Fibroblast of skin of right quadriceps (primary cell): ENCODE measurements around the gene GATAD2A.

ENCODE experiments used
- DNase-seq: peaks from one replicate; pipeline ENCODE4 v3.0.0-alpha.2; 2013

The GATAD2A gene

GRCh38 chr19:19514881-19515641 lies 109.6 kb downstream of the GATAD2A start, which contains the start of gene TSSK6:
Gene TSSK6 (minus strand): TSS chr19:19515548. CDS start chr19:19515427, 121 bp downstream.
- DNase-seq = no peak

- peak; percentile 94 for DNase-seq
Measured at GRCh38 chr19:19515642-19516519, 110.4 kb downstream of the GATAD2A start, which contains the start of gene NDUFA13. Gene NDUFA13 (plus strand): TSS chr19:19516225. CDS start chr19:19516239, 14 bp downstream.

GRCh38 chr19:19517235-19517619 lies 111.8 kb downstream of the GATAD2A start:
- no peak for DNase-seq

DNA sequence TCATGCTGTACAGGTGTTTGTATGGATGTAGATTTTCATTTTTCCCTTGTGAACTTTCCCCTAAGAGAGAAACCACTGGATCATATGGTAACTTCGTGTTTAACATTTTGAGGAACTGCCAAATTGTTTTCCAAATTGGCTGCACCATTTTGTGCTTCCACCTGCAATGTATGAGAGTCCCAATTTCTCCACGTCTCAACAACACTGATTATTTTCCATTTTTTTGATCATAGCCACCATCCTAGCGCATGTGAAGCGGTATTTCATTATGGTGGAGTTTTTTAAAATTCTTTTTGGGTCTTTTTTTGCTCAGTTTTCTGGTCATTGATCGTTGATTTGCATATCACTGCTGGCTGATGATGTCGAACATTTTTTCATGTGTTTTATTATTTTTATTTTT lies 115.5 kb downstream of the GATAD2A start:
- no peak for DNase-seq

GRCh38 chr19:19523177-19523576 lies 117.7 kb downstream of the GATAD2A start:
- DNase-seq = no peak

GRCh38 chr19:19524053-19524452 lies 118.6 kb downstream of the GATAD2A start:
- DNase-seq = no peak

DNA sequence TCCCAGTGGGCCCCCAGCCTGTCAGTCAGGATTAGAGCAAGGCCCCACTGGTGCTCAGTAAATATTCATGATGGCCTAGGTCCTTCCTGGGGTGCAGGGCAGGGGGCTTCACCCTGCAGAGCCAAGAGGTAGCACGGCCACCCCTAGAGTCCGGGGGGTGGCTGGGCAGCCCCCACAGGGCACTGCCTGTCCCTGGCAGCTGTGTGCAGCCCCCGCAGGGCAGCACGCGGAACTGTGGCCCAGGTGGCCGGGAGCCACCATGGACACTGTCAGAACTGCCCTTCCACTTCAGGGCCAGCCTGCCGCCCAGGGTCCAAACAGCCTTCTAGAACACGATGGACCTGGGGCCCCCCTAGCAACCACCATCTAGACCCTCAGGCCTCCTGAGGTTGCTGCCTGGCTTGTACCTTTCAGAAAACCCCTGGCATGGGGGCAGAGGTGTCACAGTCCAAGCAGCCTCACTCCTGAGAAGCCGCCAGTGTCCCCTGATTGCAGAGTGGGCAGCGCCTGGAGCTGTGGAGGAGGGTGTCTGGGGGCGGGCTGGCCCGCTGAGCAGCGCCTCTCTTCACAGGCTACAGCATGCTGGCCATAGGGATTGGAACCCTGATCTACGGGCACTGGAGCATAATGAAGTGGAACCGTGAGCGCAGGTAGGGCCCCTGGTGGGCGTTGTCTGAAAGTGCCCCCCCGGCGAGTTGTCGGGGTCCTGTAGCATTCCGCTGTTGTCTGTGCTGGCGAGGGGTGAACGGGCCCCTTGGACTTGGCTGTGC lies 120.3 kb downstream of the GATAD2A start:
- DNase-seq = no peak

GRCh38 chr19:19526581-19527370 lies 121.3 kb downstream of the GATAD2A start:
- DNase-seq = no peak

GRCh38 chr19:19527371-19527656 lies 121.8 kb downstream of the GATAD2A start:
- DNase-seq = no peak

DNA sequence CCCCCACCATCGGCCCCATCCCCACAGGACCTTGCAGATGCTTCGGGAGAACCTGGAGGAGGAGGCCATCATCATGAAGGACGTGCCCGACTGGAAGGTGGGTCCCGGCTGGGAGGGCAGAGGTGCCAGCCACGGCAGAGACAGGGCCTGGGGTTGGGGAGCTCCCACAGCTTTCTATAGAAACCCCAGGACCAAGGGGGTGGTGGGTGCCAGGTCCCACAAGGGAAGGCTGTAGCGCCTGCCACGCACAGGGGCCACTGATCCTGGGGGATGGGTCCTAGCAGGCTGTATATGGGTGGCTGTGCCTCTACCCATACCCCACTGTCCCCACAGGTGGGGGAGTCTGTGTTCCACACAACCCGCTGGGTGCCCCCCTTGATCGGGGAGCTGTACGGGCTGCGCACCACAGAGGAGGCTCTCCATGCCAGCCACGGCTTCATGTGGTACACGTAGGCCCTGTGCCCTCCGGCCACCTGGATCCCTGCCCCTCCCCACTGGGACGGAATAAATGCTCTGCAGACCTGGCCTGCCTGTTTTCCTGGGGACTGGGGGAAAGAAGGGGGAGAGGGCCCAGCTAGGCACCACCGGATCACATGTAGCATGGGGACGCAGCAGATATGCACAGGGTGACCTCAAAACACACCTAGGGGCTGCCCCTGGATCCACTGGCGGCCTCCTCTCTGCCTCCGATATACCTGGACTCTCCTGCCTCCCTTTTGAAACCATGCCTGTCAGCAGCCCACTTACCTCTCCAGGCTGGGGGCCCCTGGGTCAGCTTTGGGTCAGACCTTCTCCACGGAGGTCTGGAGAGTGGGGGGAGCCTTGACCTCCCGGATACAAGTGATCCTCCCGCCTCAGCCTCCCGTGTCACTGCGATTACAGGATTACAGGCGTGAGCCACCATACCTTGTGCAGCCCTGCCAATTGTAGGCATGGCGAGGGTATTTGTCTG lies 122.5 kb downstream of the GATAD2A start:
- no peak for DNase-seq

GRCh38 chr19:19528721-19529490 lies 123.4 kb downstream of the GATAD2A start, which contains the start of gene YJEFN3:
Gene YJEFN3 (plus strand): TSS chr19:19528911. CDS start chr19:19528933, 22 bp downstream.
- DNase-seq = peak; percentile 52

DNA sequence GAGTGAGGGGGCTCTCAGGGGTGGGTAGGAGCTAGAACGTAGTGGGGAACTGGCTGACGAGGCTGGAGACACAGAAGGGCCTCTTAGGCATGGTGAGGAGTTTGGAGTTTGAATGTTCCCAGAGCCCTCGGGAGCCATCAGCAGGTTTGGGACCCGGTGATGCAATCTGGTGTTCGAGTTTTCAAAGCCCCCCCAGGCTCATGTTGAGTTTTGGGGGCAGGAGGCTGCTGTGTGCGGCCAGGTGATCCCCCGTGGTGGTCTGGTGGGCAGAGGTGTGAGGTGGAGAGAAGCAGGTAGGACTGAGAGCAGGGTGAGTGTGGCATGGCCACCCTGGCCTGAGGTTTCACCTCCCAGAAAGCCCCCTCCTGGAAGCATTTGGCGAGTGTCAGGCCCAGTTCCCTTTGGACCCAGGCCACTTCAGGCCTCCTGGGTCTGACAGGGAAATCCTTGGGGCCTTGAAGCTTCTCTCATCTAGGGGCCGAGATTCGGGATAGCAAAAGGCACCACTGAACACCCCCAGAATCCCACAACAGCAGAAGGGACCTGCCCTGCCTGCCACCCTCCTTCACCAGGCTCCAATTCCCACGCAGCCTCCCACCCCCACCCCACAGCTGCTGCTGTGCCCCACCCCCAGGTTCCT lies 124.4 kb downstream of the GATAD2A start:
- no peak for DNase-seq

DNA sequence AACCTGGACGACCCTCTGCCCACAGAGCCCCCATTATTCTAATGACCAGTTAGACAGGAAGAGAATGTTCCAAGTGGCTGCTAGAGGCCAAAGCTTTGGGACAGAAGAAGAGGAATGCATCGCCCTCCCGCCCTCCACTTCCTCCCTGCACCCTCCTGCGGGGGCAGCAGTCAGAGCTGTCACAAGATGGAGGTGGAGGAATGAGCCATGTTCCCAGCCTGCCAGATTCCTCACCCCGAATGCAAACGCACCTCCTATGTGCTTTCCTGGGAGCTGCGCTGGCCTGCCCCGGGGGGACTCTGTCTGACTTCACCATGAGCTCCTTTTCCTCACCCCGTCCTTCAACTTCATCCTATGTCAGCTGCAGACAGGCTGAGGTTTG lies 124.9 kb downstream of the GATAD2A start:
- no peak for DNase-seq

DNA sequence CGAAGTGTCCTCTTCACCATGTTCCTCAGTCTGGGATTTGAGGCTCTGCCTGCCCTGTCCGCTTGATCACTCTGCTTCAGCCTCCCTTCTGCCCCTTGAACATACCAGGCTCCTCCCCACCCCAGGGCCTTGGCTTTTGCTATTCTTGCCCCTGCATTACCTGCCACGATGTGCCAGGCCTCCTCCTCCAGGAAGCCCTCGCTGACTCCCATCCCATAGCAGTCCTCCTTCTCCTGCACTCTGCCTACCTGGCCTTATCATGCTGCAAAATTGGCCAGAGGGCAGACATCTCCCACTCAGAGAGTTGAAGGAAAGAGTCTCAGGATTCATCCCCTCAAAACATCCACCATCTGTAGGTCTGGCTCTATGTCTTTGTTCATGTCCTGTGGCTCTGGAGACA lies 125.4 kb downstream of the GATAD2A start:
- no peak for DNase-seq

GRCh38 chr19:19531951-19532805 lies 126.7 kb downstream of the GATAD2A start:
- peak; percentile 64 for DNase-seq

DNA sequence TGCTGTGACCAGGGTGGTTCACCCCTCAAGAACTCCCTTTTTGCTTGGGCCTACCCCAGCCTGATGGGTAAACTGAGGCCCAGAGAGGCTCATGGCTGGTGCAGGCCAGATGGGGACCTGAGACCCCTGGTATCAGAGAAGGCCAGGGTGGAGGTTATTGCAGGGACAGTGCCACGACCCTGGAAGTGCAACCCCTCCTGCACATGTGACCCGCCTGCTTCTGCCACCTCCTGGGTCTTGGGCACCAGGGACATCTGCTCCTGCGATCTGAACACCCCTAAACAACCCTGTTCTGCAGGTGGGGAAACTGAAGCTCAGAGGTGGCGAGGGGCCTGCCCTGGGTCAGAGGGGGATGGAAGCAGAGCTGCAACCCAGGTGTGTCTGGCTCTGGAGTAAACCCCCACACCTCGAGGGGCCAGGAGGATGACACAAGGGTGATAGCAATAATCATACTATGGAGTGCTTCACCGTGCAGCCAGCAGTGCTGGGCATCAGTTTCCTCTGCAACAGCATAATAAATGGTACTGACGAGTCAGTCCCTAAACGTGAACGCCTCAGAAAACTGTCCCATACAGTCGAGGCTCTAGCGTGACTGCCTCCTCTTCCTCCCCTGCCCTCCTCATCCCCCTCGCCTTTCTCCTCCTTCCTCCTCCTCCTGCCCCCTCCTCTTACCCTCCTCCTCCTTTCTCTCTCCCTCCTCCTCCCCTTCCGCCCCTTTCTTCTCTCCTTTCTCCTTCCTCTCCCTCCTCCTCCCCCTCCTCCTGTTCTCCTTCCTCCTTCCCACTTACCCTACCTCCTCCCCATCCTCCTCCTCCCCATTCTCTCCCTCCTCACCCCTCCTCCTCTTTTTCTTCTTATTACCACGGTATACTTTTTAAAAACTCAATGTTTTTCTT lies 127.6 kb downstream of the GATAD2A start:
- DNase-seq = no peak

DNA sequence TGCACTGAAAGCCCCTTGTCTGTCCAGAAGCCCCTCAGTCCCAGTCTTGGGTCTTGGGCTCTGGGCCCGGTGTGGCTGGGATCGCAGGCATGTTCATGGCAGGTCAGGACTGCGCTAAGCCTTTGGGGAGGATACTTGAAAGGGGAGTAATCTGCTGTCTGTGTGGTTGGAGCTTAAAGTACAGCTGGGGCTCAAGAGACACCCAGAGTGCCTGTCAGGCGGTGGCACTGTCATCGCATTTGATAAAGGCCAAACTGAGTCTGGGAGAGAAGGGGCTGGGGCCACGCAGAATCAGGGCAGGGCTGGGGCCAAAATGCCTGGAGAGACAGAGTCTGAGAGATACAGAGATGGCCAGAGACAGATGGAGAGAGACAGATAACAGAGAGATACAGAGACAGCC lies 128.4 kb downstream of the GATAD2A start:
- DNase-seq = no peak
